GM12873 (cell line): ENCODE data around the gene FNTB.

ENCODE experiments used
- CTCF ChIP-seq: IDR thresholded peaks from 2 replicates; pipeline ENCODE4 v1.5.1; 2012; ENCODE audit warnings: low read depth, mild to moderate bottlenecking, moderate library complexity, low read length, control low read depth; ENCODE audit not compliant: insufficient read depth; ENCODE audit errors: missing control alignments

The FNTB gene

GRCh38 chr14:65079768-65080167, 93.1 kb downstream of the FNTB start:
- TF ChIP-seq CTCF, result no peak

GRCh38 chr14:65080960-65081747, 94.5 kb downstream of the FNTB start:
- no peak for TF ChIP-seq CTCF

DNA sequence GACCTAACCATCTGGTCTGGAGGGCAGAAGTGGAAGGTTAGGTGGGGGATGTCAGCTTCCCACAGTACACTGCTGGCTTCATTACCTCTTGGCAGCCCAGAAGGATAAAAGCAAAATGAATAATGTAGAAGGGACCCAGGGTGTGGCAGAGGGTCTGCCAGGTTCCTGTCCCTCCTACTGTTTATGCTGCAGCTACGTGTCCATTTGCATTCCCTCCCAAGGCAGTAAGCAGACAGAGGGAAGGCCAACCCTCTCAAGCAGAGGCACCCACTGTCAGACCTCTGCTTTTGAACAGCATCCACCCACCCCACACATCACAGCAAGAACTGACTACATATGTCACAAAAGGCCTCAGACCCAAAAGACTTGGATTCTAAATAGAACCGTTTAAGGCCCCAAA, 96.2 kb downstream of the FNTB start:
- no peak for TF ChIP-seq CTCF

- TF ChIP-seq CTCF, result no peak
Measured at GRCh38 chr14:65084554-65085505, 98.1 kb downstream of the FNTB start.

GRCh38 chr14:65092349-65092748, 105.7 kb downstream of the FNTB start:
- TF ChIP-seq CTCF, result no peak

DNA sequence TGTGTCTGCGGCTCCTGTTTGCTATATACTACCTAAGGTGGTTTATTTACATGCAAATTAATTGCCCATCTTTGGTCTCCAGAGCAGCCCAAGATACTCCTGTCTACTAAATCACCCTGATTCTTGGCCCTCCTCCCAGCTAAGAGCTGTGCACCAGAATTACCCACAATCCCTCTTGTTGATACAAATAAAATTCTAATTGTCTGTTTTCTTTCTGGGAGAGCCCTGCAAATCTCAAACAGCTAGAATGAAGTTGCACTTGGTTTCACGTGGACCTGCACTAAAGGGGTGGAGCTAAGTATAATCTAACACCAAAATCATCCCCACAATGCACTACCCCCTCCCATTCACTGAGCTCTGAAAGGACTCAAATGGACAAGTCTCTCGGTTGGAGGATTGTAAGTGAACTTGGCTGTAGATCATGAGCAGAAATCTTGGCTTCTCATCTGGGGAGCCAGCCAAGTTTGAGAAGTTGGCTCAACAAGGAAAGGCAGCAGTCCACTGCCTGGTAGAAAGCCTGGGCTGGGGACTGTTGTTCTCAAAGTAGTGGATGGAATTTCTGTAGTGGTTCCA, 109.0 kb downstream of the FNTB start:
- no peak for TF ChIP-seq CTCF
